HG03039 (cell line): Measurements from ENCODE around the gene FAM81A.
"Not testable (repeated sequence)": the region's sequence is repeated elsewhere in the genome, so short reads cannot be mapped to it uniquely, and the experiment has no call there.

Experiments used
- ATAC-seq: cut with Tn5 transposase; IDR thresholded peaks from one replicate; pipeline ENCODE4 v1.9.1; 2021; ENCODE audit warnings: mild to moderate bottlenecking, moderate library complexity; ENCODE audit not compliant: unreplicated experiment

The FAM81A gene

DNA sequence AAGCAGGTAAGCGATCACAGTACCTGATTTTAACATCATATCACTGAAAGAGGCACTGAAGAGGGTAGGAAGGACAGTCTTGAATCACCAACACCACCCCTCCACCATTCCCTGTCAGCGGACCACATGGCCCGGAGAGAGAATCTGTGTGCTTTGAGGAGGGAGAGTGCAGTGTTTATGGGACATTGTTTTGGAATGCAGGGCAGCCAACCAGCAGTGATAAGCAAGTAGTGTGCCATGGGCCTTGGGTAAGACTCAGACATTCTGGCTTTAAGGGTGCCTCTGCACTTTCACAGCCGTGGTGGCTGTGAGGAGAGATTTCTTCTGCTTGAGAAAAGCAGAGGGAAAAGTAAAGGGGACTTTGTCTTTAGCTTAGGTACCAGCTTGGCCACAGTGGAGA is 46.4 kb downstream of the FAM81A start:
- no peak for ATAC-seq

DNA sequence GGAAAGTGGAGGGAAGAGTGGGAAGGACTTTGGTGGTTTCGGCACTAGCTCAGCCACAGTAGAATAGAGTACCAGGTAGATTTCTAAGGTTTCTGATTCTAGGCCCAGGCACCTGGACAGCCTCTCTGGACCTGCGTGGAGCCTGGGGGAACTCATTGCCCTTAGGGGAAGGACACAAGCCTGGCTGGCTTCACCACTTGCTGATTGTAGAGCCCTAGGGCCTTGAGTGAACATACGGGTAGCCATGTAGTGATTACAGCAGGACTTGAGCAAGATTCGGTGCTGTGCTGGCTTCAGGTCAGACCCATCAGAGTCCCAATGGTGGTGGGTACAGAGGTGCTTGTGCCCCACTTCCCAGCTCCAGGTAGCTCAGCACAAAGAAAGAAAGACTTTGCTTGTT is 47.0 kb downstream of the FAM81A start:
- ATAC-seq = no peak

DNA sequence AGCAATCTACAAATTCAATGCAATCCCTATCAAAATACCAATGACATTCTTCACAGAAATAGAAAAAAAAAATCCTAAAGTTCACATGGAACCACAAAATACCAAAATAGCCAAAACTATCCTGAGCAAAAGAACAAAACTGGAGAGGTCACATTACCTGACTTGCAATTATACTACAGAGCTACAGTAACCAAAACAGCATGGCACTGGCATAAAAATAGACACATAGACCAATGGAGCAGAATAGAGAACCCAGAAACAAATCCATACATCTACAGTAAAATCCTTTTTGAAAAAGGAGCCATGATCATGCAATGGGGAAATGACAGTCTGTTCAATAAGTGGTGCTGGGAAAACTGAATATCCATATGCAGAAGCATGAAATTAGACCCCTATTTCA is 51.5 kb downstream of the FAM81A start:
- not testable (repeated sequence) for ATAC-seq

DNA sequence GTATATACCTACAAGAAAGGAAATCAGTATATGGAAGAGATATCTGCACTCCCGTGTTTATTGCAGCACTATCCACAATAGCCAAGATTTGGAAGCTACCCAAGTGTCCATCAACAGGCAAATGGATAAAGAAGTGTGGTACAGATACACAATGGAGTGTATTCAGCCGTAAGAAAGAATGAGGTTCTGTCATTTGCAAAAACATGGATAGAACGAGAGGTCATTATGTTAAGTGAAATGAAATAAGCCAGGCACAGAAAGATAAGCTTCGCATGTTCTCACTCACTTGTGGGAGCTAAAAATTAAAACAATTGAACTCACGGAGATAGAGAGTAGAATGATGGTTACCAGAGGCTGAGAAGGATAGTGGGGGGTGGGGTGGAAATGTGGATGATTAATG is 53.1 kb downstream of the FAM81A start:
- ATAC-seq = no peak

DNA sequence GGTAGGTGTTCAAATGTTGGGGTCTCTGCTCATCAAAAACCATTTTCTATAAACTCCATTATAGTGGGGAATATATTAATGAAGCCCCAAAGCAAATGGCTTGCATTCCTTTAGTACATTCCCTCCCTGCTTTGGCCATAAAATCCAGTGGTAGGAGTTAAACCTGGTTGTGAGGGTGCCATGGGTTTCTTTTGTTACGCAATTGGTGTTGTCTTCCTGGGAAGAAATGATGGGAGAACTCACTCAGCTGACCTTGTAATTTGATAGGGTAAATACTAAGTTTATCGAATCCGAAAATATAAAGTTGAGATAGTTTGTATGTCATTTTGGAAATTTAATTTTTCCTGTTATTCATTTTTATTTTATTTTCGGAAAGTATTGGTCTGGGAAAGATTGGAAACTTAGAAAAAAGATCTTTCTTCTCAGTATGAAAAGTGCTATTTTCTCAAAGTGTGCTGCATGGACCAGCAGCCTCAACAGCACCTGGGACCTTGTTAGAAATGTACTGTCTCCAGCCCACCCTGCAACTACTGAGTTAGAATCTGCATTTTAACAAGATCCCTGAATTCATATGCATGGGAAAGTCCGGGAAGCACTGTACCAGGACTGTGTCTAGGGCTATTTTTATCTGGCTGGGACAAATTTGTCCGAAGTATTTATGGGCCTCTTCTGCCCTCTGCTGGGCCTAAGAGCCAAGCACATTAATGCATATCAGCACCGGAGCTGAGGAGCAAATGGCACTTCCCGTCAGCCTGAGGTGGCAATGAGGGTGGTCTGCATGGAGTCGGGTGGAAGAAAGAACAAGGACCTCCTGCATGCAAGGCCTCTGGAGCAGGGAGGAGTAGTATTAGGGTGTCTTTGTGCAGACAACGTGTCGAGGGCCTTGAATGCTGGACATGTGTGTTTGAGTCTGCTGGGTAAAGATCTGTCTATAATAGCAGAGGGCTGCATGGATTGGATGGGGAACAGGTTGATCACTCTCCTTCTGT is 54.7 kb downstream of the FAM81A start:
- no peak for ATAC-seq

DNA sequence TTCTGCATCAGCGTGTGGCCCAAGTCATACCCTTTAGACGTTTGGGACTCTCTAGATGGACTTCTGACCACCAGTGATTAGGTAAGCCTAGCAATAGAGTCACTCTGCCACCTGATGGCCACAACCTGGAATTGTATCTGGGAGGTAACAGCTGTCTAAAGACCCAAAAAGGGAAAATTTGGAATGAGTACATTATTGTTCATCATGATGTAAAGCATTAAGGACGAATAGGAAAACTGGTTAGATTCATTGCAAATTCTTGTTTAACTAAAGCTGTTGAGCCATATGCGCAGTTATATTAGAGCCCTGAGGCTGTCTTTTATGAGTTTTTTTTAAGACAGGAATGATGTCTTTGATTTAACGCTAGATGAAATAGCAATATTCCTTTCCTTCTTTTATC is 63.6 kb downstream of the FAM81A start:
- no peak for ATAC-seq

DNA sequence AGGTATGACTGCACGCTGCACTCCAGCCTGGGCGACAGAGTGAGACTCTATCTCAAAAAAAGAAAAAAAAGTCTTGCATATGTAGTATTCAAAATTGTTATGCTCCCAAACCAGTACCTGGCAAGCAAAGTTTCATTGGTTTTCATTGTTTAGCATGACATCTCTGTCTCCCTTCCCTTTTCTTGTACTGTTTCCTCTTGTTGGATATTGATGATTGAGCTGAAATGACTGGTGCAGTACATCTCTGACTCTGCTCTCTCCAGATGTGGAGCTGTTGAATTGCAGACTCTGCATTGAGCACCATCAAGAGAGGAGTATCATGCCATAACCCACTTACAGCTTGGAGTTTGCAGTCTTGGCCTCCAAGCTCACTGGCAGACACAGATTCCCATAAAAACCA is 77.2 kb downstream of the FAM81A start:
- ATAC-seq = no peak

DNA sequence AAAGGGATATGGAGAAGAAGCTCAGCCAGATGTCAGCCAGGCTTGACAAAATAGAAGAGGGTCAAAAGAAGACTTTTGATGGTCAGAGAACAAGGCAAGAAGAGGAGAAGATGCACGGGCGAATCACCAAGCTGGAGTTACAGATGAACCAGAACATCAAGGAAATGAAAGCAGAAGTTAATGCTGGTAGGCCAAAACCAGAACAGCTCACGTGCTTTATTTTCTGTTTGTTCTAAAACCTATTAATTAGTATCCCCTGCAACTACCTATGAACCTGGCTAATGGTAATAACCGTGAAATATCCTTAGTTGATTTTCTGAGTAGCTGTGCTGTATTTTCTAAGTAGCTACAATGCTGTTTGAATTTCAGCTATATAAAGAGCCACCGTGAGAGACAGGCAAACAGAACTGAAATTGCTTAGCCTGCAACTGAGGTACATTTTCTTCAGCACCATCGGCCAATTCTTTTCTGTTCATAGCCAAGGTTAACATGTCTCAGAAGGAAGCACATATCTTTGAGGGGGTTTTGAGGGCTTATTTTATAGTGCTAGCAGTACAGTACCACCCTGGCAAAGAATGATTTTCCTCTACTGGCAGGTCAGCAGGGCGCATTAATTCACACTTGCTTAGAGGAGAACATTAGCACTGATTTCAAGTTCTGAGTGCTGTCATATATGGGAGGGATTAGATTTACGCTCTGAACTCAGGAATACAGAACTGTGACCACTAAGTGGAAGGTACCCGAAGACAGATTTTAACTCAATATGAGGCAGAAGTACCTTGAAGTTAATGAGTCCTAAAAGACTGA is 78.9 kb downstream of the FAM81A start:
- no peak for ATAC-seq

DNA sequence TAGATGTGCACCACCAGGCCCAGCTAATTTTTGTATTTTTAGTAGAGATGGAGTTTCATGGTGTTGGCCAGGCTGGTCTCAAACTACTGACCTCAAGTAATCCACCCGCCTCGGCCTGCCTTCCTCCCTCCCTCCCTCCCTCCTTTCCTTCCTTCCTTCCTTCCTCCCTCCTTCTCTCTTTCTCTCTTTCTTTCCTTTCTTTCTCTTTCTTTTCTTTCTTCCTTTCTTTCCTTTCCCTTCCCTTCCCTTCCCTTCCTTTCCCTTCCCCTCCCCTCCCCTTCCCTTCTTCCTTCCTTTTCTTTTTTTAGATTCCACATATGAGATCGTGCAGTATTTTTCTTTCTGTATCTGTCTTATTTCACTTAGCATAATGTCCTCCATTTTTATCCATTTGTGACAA is 81.3 kb downstream of the FAM81A start:
- ATAC-seq = no peak

DNA sequence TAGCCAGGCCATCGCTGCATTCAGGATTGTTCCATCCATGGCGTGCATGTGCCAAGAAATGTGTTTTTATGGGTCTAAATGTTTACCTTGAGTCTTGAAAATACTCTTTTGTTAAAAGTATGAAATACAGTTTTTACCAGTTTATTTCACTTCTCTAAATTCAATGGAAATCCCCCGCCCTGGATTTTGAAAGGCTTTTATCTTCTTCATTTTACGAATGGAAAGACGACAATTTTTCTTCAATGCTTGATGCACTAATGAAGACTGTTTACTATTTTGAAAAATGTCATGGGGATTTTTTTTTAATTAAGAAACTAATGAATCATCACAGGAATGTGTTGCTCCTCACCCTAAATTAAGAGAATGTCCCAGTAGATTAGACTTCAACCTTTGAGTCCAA is 83.5 kb downstream of the FAM81A start:
- ATAC-seq = no peak

DNA sequence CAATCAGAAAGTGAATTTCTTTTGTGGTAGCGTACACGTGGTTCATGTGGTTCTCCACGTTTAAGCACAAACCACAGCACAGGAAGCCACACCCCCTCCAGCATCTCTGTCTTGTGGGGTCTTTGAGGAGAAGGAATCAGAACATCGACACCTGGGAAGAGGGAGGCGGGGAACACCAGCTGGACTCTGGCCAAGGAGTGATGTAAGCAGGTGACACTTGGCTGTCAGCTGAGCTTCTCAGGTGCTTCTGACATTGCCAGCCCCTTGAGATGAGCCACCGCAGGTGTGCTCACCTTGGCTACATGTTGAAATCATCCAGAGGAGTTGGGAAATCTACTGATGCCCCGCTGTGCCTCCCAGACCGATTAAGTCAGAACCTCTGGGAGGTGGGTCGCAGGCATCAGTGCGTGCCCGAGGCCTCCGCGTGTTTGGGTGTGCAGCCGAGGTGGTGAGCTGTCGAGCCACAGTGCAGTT is 85.0 kb downstream of the FAM81A start:
- no peak for ATAC-seq

DNA sequence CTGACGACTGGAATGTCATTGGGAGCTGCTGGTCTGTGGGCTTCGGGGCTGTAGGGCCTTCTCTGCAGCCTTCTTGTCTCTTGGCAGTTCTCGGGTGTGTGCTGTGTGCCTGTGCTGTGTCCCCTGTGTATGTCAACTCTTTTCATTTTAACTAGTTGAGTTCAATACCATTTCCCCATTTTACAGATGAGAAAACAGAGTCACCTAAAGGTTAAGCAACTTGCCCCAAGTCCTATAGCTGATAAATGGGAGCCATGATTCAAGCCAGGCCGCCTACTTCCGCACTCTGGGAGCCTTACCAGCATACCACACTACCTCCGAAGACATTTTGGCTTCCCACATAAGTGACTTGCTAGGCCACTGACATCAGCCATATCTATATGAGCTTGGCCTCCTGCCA is 85.7 kb downstream of the FAM81A start:
- no peak for ATAC-seq

DNA sequence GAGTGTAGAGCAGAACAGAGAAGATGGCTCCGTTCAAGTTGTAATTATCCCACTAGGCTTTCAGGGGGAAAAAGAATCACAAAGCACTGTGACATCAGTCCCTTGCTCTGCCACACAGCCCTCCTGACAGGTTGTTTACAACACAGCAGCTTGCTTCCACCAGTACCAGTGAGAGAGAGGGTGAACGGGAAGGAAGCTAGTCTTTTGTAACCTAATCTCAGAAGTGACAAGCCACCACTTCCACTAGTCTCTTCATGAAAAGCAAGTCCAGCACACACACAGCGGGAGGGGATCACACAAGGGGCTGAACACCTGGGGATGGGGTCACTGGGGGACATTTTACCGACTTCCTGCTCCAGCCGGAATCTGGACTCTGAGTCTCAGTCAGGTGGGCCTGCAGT is 86.3 kb downstream of the FAM81A start:
- ATAC-seq = no peak

DNA sequence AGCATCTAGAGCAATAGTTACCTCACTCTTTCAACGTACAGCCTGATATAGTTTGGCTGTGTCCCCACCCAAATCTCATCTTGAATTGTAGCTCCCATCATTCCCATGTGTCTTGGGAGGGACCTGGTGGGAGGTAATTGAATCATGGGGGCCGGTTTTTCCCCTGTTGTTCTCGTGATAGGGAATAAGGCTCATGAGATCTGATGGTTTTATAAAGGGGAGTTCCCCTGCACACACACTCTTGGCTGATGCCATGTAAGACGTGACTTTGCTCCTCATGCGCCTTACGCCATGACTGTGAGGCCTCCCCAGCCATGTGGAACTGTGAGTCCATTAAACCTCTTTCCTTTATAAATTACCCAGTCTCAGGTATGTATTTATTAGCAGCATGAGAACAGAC is 88.5 kb downstream of the FAM81A start:
- ATAC-seq = not testable (repeated sequence)

DNA sequence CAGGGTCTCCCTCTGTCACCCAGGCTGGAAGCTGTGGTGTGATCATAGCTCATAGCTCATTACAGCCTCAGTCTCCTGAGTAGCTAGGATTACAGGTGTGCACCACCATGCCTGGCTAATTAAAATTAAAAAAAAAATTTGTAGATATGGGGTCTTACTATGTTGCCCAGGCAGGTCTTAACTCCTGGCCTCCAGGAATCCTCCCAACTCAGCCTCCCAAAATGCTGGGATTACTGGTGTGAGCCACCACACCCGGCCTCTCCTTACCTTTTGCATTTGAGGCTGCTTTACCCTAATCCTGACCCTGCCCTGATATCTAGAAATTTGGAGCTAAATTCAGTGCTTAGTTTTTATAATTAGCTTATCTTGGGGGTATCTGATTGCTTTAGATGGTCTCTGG is 90.4 kb downstream of the FAM81A start:
- no peak for ATAC-seq

DNA sequence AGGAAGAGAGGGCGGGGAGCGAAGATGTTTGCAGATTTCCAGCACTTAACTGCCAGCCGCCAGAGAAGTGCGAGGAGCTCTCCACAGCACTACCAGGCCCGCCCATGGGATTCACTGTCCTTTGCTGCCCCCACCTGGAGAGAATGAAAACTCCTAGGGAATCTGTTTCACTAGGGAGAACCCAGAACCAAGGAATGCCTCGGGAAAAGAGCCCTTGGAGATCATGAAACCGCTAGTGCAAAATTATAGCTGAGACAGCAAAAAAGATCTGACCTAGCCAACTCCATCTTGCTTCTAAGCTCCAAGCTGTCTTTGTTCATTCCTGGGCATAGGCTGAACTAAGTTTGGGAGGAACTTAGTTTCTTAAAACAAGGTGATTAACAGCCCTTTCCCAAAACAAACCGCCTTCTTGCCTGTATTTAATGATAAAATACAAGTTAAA is 91.0 kb downstream of the FAM81A start:
- no peak for ATAC-seq

DNA sequence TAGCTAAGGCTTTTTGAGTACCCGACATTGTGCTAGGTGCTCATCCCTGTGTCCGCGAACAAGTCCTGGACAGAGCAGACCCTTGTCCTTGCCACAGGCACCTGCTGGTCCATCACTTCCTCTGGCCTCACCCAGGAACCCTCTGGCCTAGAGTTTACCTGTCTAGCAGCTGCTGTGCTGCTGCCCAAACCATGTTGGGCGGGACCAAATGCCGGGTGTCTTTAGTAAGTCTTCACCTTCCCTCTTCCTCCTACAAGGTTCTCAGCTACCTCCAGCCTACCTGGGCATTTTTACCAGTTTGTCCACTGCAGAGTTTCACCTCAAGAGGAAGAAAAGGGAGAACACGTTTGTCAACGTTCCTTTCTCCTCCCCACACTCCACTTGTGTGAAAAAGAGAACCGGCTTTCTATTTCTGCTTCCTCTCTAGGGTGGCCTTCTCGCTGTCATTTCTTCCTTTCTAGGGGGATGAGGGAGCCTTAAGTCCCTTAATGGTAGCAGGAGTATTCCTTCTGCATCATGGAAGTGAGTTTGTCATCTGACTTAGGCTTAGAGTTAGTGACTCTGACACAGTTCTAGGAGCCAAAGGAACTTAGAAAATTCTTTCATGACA is 93.2 kb downstream of the FAM81A start:
- ATAC-seq = no peak

DNA sequence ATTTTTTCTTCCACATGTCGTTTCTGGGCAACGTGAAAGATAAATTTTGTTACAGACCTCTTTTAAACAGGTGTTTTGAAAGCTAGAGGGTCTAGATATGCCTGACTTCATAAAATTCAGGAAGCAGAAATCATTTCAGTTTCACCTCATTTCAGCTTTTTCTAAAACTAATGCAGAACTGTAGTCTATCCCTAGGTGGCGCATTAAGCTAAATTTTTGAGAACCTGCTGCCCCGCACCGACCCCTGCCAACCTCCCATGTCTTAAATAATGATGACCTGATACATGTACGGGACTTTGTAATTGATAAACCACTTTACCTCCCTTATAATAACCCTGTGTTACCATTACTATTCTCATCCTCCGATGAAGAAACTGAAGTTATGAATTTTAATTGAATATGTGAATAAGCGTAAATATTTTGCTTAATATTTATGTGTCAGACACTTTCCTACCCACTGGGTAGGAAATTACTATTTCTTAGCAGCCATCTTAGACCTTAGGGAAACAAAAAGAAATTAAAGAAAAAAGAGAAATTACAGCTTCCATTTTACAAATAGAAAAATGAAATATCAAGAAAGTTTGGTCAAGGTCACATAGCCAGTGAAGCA is 94.9 kb downstream of the FAM81A start:
- no peak for ATAC-seq

DNA sequence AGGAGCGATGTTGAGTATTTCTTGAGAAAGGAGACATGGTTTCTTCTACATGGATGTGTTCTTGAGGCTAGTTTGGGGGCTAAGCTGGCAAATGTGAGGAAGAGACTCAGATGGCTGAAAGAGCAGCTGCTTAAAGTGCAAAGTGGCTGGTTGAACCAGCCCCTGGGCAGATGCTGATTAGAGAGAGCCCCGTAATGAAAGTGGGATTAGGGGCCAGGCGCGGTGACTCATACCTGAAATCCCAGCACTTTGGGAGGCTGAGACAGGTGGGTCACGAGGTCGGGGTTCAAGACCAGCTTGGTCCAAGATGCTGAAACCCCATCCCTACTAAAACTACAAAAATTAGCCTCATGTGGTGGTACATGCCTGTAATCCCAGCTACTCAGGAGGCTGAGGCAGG is 98.6 kb downstream of the FAM81A start:
- no peak for ATAC-seq

DNA sequence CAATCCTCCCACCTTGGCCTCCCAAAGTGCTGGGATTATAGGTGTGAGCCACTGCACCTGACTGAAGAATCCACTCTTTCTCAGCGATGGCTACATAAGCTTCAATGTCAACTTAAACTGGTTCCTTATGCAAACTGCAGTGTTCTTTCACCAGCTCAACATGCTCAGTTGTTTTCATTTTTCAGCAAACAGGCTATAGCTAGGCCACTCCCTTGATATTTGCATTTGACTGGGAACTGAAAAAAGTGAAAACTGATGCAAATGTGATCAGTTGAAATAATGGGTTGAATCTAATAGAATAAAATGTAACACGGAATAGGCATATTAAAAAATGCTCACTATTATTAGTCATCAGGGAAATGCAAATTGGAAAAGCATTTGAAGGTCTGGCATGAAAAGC is 99.4 kb downstream of the FAM81A start:
- no peak for ATAC-seq

DNA sequence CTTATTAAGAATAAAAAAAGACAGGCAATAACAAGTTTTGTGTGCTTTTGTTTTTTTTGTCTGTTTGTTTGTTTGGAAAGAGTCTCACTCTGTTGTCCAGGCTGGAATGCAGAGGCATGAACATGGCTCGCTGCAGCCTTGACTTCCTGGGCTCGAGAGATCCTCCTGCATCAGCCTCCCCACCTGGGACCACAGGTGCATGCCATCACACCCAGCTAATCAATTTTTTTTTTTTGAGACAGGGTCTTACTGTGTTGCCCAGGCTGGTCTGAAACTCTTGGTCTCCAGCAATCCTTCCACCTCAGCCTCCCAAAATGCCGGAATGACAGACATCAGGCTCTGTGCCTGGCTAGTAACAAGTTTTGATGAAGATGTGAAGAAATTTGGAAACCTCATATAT is 100.5 kb downstream of the FAM81A start:
- no peak for ATAC-seq
